GM12878 (cell line): ENCODE measurements around the gene LSM3. TPM values are rescaled to one million over a fixed set of nuclear protein-coding genes. Genes with fewer than 3 reads are reported as not detected.

Experiments
- DPF2 ChIP-seq: fragments of 450-650 bp; IDR thresholded peaks from 2 replicates; pipeline ENCODE4 v1.6.1; 2017; ENCODE audit warnings: mild to moderate bottlenecking
- HDAC2 ChIP-seq: fragments of 200-600 bp; sonication (generic); IDR thresholded peaks from 2 replicates; pipeline ENCODE4 v1.6.1; 2017
- IKZF1 ChIP-seq: fragments of 450-650 bp; conservative IDR thresholded peaks from 2 replicates; pipeline ENCODE4 v1.6.1; 2017; ENCODE audit warnings: antibody characterized with exemption, mild to moderate bottlenecking
- JUNB ChIP-seq: IDR thresholded peaks from 2 replicates; pipeline ENCODE4 v1.6.1; 2016; ENCODE audit warnings: antibody characterized with exemption, mild to moderate bottlenecking
- KAT2A ChIP-seq: conservative IDR thresholded peaks from 2 replicates; pipeline ENCODE4 v1.6.1; 2011; ENCODE audit warnings: low read depth, low read length; ENCODE audit not compliant: control insufficient read depth
- NBN ChIP-seq: fragments of 450-650 bp; IDR thresholded peaks from 2 replicates; pipeline ENCODE4 v1.6.1; 2016
- NFIC ChIP-seq: IDR thresholded peaks from 2 replicates; pipeline ENCODE4 v1.6.1; 2012; ENCODE audit warnings: low read depth, mild to moderate bottlenecking, inconsistent platforms, low read length, moderate library complexity
- PBX3 ChIP-seq: IDR thresholded peaks from 2 replicates; pipeline ENCODE4 v1.6.1; 2011; ENCODE audit warnings: mild to moderate bottlenecking, low read depth, low read length, moderate library complexity; ENCODE audit not compliant: insufficient replicate concordance
- SKIL ChIP-seq: fragments of 450-650 bp; IDR thresholded peaks from 2 replicates; pipeline ENCODE4 v1.6.1; 2017; ENCODE audit warnings: mild to moderate bottlenecking, low read depth, inconsistent platforms; ENCODE audit not compliant: poor library complexity, severe bottlenecking
- TBL1XR1 ChIP-seq: IDR thresholded peaks from 2 replicates; pipeline ENCODE4 v1.6.1; 2012; ENCODE audit warnings: low read depth, low read length, improper control_type of control experiment
- ZZZ3 ChIP-seq: IDR thresholded peaks from 2 replicates; pipeline ENCODE4 v1.6.1; 2011; ENCODE audit warnings: low read depth; ENCODE audit not compliant: control insufficient read depth, insufficient read length
- polyA plus RNA-seq, 11 experiments: library from polyadenylated mRNA; depleted of rRNA in 4 of 11; unstranded in 6 of 11; stranded (reverse) in 5 of 11; fragments of >200 nt; fragmentation: Nextera tagmentation in 4 of 11; fragmentation: Illumina TruSeq in 1 of 11; extraction: Ambion mirVana in 4 of 11; extraction: Trizol in 1 of 11; gene quantifications; 1 replicate in 1 of 11; 2 replicates in 10 of 11; pipeline versions ENCODE4 v1.2.1 to v1.2.3, GENCODE V29; 2011 to 2016; ENCODE audit warnings: inconsistent platforms in 2 of 11, missing spikeins in 2 of 11, low read depth in 1 of 11
- total RNA-seq, 4 experiments: library from RNA; depleted of rRNA in 3 of 4; stranded (reverse); fragments of >200 nt in 3 of 4; fragmentation: Illumina TruSeq in 1 of 4; extraction: Trizol in 1 of 4; gene quantifications; 2 replicates each; pipeline versions ENCODE4 v1.2.1 to v1.2.3, GENCODE V29; 2013 to 2021
- TF ChIP-seq, protein P1 (sequence below): fragments of 450-650 bp; IDR thresholded peaks from 2 replicates; pipeline ENCODE4 v1.6.1; 2017; ENCODE audit warnings: antibody characterized with exemption, mild to moderate bottlenecking, moderate library complexity
- TF ChIP-seq, protein P2 (sequence below): fragments of 450-650 bp; formaldehyde crosslinking; IDR thresholded peaks from 2 replicates; pipeline ENCODE4 v1.5.0; 2022; ENCODE audit warnings: mild to moderate bottlenecking, missing genetic modification characterization
- TF ChIP-seq, protein P3 (sequence below): IDR thresholded peaks from 2 replicates; pipeline ENCODE4 v1.6.1; 2012; ENCODE audit warnings: improper control_type of control experiment, low read depth, low read length; ENCODE audit not compliant: insufficient replicate concordance

LSM3 gene
- total and polyA plus RNA-seq, 10 of the 15 experiments (the other 5 are each of a cell fraction or from before 2014, with no cell fraction given), result 15.5 to 111 (median 29.1) TPM

GRCh38 chr3:14144423-14145075 is 34.1 kb upstream of the LSM3 start (continued):
- 0 out of 2 replicates have a peak, but pooled peaks have one; percentile 45 for TF ChIP-seq NBN
- peak; percentile 64; the same call in 1 of the 2 replicates for TF ChIP-seq IKZF1
- TF ChIP-seq JUNB, result peak; percentile 83
- no peak for TF ChIP-seq HDAC2
- TF ChIP-seq SKIL, result peak; percentile 79
- peak; percentile 72; the same call in 1 of the 2 replicates for TF ChIP-seq DPF2
- TF ChIP-seq, protein P1, sequence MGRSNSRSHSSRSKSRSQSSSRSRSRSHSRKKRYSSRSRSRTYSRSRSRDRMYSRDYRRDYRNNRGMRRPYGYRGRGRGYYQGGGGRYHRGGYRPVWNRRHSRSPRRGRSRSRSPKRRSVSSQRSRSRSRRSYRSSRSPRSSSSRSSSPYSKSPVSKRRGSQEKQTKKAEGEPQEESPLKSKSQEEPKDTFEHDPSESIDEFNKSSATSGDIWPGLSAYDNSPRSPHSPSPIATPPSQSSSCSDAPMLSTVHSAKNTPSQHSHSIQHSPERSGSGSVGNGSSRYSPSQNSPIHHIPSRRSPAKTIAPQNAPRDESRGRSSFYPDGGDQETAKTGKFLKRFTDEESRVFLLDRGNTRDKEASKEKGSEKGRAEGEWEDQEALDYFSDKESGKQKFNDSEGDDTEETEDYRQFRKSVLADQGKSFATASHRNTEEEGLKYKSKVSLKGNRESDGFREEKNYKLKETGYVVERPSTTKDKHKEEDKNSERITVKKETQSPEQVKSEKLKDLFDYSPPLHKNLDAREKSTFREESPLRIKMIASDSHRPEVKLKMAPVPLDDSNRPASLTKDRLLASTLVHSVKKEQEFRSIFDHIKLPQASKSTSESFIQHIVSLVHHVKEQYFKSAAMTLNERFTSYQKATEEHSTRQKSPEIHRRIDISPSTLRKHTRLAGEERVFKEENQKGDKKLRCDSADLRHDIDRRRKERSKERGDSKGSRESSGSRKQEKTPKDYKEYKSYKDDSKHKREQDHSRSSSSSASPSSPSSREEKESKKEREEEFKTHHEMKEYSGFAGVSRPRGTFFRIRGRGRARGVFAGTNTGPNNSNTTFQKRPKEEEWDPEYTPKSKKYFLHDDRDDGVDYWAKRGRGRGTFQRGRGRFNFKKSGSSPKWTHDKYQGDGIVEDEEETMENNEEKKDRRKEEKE, result no peak
- TF ChIP-seq NFIC, result 0 out of 2 replicates have a peak, but pooled peaks have one; percentile 28
- TF ChIP-seq TBL1XR1, result no peak
- TF ChIP-seq KAT2A, result no peak
- no peak for TF ChIP-seq ZZZ3
- TF ChIP-seq, protein P2, sequence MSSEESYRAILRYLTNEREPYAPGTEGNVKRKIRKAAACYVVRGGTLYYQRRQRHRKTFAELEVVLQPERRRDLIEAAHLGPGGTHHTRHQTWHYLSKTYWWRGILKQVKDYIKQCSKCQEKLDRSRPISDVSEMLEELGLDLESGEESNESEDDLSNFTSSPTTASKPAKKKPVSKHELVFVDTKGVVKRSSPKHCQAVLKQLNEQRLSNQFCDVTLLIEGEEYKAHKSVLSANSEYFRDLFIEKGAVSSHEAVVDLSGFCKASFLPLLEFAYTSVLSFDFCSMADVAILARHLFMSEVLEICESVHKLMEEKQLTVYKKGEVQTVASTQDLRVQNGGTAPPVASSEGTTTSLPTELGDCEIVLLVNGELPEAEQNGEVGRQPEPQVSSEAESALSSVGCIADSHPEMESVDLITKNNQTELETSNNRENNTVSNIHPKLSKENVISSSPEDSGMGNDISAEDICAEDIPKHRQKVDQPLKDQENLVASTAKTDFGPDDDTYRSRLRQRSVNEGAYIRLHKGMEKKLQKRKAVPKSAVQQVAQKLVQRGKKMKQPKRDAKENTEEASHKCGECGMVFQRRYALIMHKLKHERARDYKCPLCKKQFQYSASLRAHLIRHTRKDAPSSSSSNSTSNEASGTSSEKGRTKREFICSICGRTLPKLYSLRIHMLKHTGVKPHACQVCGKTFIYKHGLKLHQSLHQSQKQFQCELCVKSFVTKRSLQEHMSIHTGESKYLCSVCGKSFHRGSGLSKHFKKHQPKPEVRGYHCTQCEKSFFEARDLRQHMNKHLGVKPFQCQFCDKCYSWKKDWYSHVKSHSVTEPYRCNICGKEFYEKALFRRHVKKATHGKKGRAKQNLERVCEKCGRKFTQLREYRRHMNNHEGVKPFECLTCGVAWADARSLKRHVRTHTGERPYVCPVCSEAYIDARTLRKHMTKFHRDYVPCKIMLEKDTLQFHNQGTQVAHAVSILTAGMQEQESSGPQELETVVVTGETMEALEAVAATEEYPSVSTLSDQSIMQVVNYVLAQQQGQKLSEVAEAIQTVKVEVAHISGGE, result no peak
- TF ChIP-seq PBX3, result peak; percentile 43
- TF ChIP-seq, protein P3, sequence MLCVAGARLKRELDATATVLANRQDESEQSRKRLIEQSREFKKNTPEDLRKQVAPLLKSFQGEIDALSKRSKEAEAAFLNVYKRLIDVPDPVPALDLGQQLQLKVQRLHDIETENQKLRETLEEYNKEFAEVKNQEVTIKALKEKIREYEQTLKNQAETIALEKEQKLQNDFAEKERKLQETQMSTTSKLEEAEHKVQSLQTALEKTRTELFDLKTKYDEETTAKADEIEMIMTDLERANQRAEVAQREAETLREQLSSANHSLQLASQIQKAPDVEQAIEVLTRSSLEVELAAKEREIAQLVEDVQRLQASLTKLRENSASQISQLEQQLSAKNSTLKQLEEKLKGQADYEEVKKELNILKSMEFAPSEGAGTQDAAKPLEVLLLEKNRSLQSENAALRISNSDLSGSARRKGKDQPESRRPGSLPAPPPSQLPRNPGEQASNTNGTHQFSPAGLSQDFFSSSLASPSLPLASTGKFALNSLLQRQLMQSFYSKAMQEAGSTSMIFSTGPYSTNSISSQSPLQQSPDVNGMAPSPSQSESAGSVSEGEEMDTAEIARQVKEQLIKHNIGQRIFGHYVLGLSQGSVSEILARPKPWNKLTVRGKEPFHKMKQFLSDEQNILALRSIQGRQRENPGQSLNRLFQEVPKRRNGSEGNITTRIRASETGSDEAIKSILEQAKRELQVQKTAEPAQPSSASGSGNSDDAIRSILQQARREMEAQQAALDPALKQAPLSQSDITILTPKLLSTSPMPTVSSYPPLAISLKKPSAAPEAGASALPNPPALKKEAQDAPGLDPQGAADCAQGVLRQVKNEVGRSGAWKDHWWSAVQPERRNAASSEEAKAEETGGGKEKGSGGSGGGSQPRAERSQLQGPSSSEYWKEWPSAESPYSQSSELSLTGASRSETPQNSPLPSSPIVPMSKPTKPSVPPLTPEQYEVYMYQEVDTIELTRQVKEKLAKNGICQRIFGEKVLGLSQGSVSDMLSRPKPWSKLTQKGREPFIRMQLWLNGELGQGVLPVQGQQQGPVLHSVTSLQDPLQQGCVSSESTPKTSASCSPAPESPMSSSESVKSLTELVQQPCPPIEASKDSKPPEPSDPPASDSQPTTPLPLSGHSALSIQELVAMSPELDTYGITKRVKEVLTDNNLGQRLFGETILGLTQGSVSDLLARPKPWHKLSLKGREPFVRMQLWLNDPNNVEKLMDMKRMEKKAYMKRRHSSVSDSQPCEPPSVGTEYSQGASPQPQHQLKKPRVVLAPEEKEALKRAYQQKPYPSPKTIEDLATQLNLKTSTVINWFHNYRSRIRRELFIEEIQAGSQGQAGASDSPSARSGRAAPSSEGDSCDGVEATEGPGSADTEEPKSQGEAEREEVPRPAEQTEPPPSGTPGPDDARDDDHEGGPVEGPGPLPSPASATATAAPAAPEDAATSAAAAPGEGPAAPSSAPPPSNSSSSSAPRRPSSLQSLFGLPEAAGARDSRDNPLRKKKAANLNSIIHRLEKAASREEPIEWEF, result no peak
